CD4-positive, alpha-beta T cell treated with Interleukin-12 subunit alpha and Interleukin-12 subunit beta, for 1 hour (primary cell): Measurements from ENCODE around the gene IFT52.

Experiments
- DNase-seq: peaks from one replicate; pipeline ENCODE4 v3.0.0-alpha.2; 2020

IFT52 gene

GRCh38 chr20:43590392-43591303 is at the start of gene IFT52:
Gene IFT52 (plus strand): TSS chr20:43590937. CDS start chr20:43594699, 3,762 bp downstream.
- DNase-seq, result peak; percentile 88

GRCh38 chr20:43541214-43541613 is 49.5 kb upstream of the IFT52 start:
- no peak for DNase-seq

- DNase-seq, result no peak
Observed at GRCh38 chr20:43542161-43542560, 48.6 kb upstream of the IFT52 start.

GRCh38 chr20:43542674-43543073 is 48.1 kb upstream of the IFT52 start:
- DNase-seq, result no peak

- DNase-seq, result no peak
Observed at GRCh38 chr20:43543138-43543537, 47.6 kb upstream of the IFT52 start.

- DNase-seq, result no peak
Observed at GRCh38 chr20:43544501-43544900, 46.2 kb upstream of the IFT52 start.

GRCh38 chr20:43545837-43546578 is 44.7 kb upstream of the IFT52 start:
- no peak for DNase-seq

GRCh38 chr20:43548273-43548880 is 42.4 kb upstream of the IFT52 start:
- no peak for DNase-seq

- no peak for DNase-seq
Observed at GRCh38 chr20:43549416-43550065, 41.2 kb upstream of the IFT52 start.

- no peak for DNase-seq
Observed at GRCh38 chr20:43550456-43550855, 40.3 kb upstream of the IFT52 start.

GRCh38 chr20:43554369-43554768 is 36.4 kb upstream of the IFT52 start:
- DNase-seq, result no peak

GRCh38 chr20:43558412-43559146 is 32.2 kb upstream of the IFT52 start, which contains the start of gene SGK2:
Gene SGK2 (plus strand): TSS chr20:43559027. CDS start chr20:43566496, 7,469 bp downstream.
- no peak for DNase-seq

- DNase-seq, result no peak
Observed at GRCh38 chr20:43559147-43559987, 31.4 kb upstream of the IFT52 start.

GRCh38 chr20:43560974-43561373 is 29.8 kb upstream of the IFT52 start:
- DNase-seq, result no peak

GRCh38 chr20:43563429-43563828 is 27.3 kb upstream of the IFT52 start:
- DNase-seq, result no peak

- DNase-seq, result no peak
Observed at GRCh38 chr20:43563991-43564390, 26.7 kb upstream of the IFT52 start.

- no peak for DNase-seq
Observed at GRCh38 chr20:43564455-43564854, 26.3 kb upstream of the IFT52 start.

- no peak for DNase-seq
Observed at GRCh38 chr20:43564993-43565757, 25.6 kb upstream of the IFT52 start.

GRCh38 chr20:43565758-43566104 is 25.0 kb upstream of the IFT52 start:
- no peak for DNase-seq

- no peak for DNase-seq
Observed at GRCh38 chr20:43567477-43567876, 23.3 kb upstream of the IFT52 start.

- DNase-seq, result no peak
Observed at GRCh38 chr20:43568706-43569105, 22.0 kb upstream of the IFT52 start.
